ENCODE measurements around the gene FXN. TPM values are rescaled to one million over a fixed set of nuclear protein-coding genes. Genes with fewer than 3 reads are reported as not detected.

FXN gene
- polyA plus RNA-seq, 1 of the 3 experiments (the other 2 are of a cell fraction), result 15.7 TPM

- no peak for TF ChIP-seq USF1 (IDR thresholded peaks at IDR 0.05; ENCODE audit: borderline replicate concordance, low read depth)
Observed at GRCh38 chr9:69121155-69122081, 85.9 kb downstream of the FXN start (continued).

GRCh38 chr9:69122082-69122548, 86.6 kb downstream of the FXN start:
- TF ChIP-seq SMC3 (IDR thresholded peaks at IDR 0.05; ENCODE audit: low read depth, low read length) (no peak), NFIC (IDR thresholded peaks at IDR 0.05; ENCODE audit: borderline replicate concordance) (no peak), FOSL2 (IDR thresholded peaks at IDR 0.05; ENCODE audit: borderline replicate concordance, low read depth) (0 out of 2 replicates have a peak, but pooled peaks have one; percentile 1), MAX (IDR thresholded peaks at IDR 0.05; ENCODE audit: low read depth) (0 out of 2 replicates have a peak, but pooled peaks have one; percentile 5), IRF3 (IDR thresholded peaks at IDR 0.05; ENCODE audit: low read depth, low read length) (no peak)
- CTCF ChIA-PET, result interaction anchor here (0.7 to 2.0 kb wide), 16 partner anchors 8 to 84 kb away, joined by 3 to 11 read pairs (median 3); no protein-coding TSS in a partner anchor
- Histone ChIP-seq H3K27me3 (ENCODE audit: insufficient read depth) (no peaks in the 10 kb centered on the region), H3K9me3 (no peaks in the 10 kb centered on the region), H3K27ac (ENCODE audit: low read depth in 2 of 2, low read length in 1 of 2) (peak overlapping the region in 1 of 2 experiments; percentile 57; a peak in 2 of 4 replicates), H3K4me2 (peak overlapping the region; percentile 99), H3K4me3 (ENCODE audit: low read depth in 2 of 2, low read length in 1 of 2) (peak overlapping the region; percentile 70 to 97), H3K9ac (peak overlapping the region; percentile 52; the same call in 1 of the 2 replicates), H3F3A (replicated peaks; ENCODE audit: insufficient read depth) (no peaks in the 10 kb centered on the region), H3K4me1 (ENCODE audit: control insufficient read depth in 1 of 2, insufficient read depth in 2 of 2, low read depth in 1 of 2, low read length in 1 of 2) (peaks cover 5 to 8% of the 10 kb centered on the region in 2 experiments; a peak in 2 of 4 replicates), H3K79me2 (ENCODE audit: insufficient read depth) (no peaks in the 10 kb centered on the region), H4K20me1 (ENCODE audit: insufficient read depth) (no peaks in the 10 kb centered on the region), H3K36me3 (replicated peaks in 1 of 2; ENCODE audit: control insufficient read depth in 1 of 2, insufficient read depth in 2 of 2, low read length in 1 of 2) (no peaks in the 10 kb centered on the region), H3K9me2 (no peaks in the 10 kb centered on the region), H2AFZ (ENCODE audit: low read depth) (peak overlapping the region; percentile 91)
- DNase-seq, result peak; percentile 74
- POLR2A ChIA-PET, result no interaction called here
- 7% methylated on average over 17 of the region's 28 CpGs for WGBS (ENCODE audit: low lambda C conversion rate)

GRCh38 chr9:69122549-69123141, 87.1 kb downstream of the FXN start:
- Histone ChIP-seq H3K4me3 (ENCODE audit: low read depth in 2 of 2, low read length in 1 of 2) (peak overlapping the region; percentile 70 to 97), H3K9me2 (no peaks in the 10 kb centered on the region), H2AFZ (ENCODE audit: low read depth) (peak overlapping the region; percentile 91), H3K36me3 (replicated peaks in 1 of 2; ENCODE audit: control insufficient read depth in 1 of 2, insufficient read depth in 2 of 2, low read length in 1 of 2) (no peaks in the 10 kb centered on the region), H3K27me3 (ENCODE audit: insufficient read depth) (no peaks in the 10 kb centered on the region), H3K79me2 (ENCODE audit: insufficient read depth) (no peaks in the 10 kb centered on the region), H3F3A (replicated peaks; ENCODE audit: insufficient read depth) (no peaks in the 10 kb centered on the region), H3K9me3 (no peaks in the 10 kb centered on the region), H3K4me1 (ENCODE audit: control insufficient read depth in 1 of 2, insufficient read depth in 2 of 2, low read depth in 1 of 2, low read length in 1 of 2) (peaks cover 5 to 8% of the 10 kb centered on the region in 2 experiments; a peak in 2 of 4 replicates), H3K27ac (ENCODE audit: low read depth in 2 of 2, low read length in 1 of 2) (peak overlapping the region in 1 of 2 experiments; percentile 57; a peak in 2 of 4 replicates), H4K20me1 (ENCODE audit: insufficient read depth) (no peaks in the 10 kb centered on the region), H3K9ac (peak overlapping the region; percentile 52; the same call in 1 of the 2 replicates), H3K4me2 (peak overlapping the region; percentile 99)
- WGBS (ENCODE audit: low lambda C conversion rate), result 73% methylated on average over 16 of the region's 16 CpGs
- TF ChIP-seq TEAD4 (IDR thresholded peaks at IDR 0.05; ENCODE audit: borderline replicate concordance, insufficient read depth), result peak; percentile 86
- 0 out of 4 replicates have a peak, but pooled peaks of 1 of the 2 experiments have one; percentile 20 for TF ChIP-seq EP300 (IDR thresholded peaks at IDR 0.05; ENCODE audit: borderline replicate concordance in 1 of 2, low read depth in 1 of 2, low read length in 1 of 2)
- TF ChIP-seq CTCF (IDR thresholded peaks at IDR 0.05), result no peak
- no peak for TF ChIP-seq CHD2 (IDR thresholded peaks at IDR 0.05; ENCODE audit: low read length, partially characterized antibody)
- TF ChIP-seq MAX (IDR thresholded peaks at IDR 0.05; ENCODE audit: low read depth), result 0 out of 2 replicates have a peak, but pooled peaks have one; percentile 5
- no peak for TF ChIP-seq POLR2AphosphoS5 (IDR thresholded peaks at IDR 0.05; ENCODE audit: low read depth, low read length)
- 0 out of 2 replicates have a peak, but pooled peaks have one; percentile 2 for TF ChIP-seq FOSL2 (IDR thresholded peaks at IDR 0.05; ENCODE audit: borderline replicate concordance, low read depth)
- DNase-seq, result no peak
- ChIA-PET POLR2A (no interaction called here), CTCF (interaction anchor here (0.7 to 2.0 kb wide), 13 partner anchors 8 to 85 kb away, joined by 3 to 11 read pairs (median 3); no protein-coding TSS in a partner anchor)
